ENCODE measurements around the gene OGFOD3.
A peak's percentile ranks its signal among the peaks of the same experiment; 100 is the strongest.

Gene OGFOD3, protein sequence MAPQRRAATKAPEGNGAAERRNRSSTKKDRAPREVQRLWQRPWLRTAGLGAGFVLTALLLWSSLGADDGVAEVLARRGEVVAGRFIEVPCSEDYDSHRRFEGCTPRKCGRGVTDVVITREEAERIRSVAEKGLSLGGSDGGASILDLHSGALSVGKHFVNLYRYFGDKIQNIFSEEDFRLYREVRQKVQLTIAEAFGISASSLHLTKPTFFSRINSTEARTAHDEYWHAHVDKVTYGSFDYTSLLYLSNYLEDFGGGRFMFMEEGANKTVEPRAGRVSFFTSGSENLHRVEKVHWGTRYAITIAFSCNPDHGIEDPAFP

DNA sequence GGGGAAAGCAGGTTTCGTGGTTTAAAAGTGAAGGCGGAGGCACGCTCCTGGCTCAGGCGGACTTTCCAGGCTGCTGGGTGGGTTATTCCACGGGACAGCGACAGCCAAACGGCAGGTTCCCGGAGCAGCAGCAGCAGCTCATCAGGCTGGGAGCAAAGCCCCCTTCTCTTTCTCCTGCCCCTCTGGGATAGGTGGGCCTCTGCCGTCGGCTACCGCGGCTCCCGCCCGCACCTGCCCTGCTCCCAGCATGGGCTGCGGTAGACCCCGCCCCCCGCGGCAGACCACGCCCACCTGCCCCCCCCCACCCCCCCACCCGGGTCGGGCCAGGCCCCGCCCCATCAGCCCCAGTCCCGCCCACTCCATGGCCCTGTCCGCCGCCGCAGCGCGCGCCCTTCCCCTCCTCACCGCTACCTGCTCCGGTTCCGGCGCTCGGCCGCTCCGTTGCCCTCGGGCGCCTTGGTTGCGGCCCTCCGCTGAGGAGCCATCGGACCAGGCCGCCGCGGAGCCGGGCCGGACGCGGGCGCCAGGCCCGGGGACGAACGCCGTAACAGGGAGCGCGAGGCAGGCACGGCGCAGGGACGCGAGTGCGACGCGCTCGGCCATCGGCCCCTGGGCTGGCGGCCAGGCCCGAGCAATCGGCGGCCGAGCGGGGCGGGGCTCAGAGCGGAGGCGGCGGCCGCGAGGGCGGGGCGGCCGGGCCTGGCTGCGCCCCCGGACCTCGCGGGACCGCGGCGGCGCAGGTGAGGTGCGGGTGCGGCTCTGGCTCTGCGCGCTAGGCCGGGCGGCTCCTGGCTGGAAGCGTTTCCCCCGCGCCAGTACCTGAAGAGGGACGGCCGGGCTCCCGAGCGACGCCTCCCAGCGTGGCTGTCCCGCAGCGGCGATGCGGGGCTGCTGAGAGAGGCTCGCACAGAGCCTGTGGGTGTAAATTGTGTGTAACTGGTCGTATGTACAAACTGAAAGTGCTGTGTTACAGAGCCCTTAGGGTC lies at the start of gene OGFOD3, which contains the start of gene HEXD:
OGFOD3 (minus strand) TSS at position 586 of the 986 bp plus-strand sequence; CDS start at position 485, 101 bp downstream.
HEXD (plus strand) TSS at position 347 of the 986 bp plus-strand sequence. CDS start 1,453 bp downstream, outside the sequence.
- DNase-seq, result peak; percentile 86
- Histone ChIP-seq H3K9me3 (ENCODE audit: severe bottlenecking) (no peaks in the 10 kb centered on the region), H3K36me3 (peaks cover 52% of the 10 kb centered on the region), H3K27me3 (ENCODE audit: insufficient read depth, low read depth, severe bottlenecking) (no peaks in the 10 kb centered on the region), H3K27ac (peak within 1 kb of the TSS; percentile 99), H3K4me3 (ENCODE audit: low read depth, low read length) (peak within 1 kb of the TSS; percentile 90)
- TF ChIP-seq, protein P1, sequence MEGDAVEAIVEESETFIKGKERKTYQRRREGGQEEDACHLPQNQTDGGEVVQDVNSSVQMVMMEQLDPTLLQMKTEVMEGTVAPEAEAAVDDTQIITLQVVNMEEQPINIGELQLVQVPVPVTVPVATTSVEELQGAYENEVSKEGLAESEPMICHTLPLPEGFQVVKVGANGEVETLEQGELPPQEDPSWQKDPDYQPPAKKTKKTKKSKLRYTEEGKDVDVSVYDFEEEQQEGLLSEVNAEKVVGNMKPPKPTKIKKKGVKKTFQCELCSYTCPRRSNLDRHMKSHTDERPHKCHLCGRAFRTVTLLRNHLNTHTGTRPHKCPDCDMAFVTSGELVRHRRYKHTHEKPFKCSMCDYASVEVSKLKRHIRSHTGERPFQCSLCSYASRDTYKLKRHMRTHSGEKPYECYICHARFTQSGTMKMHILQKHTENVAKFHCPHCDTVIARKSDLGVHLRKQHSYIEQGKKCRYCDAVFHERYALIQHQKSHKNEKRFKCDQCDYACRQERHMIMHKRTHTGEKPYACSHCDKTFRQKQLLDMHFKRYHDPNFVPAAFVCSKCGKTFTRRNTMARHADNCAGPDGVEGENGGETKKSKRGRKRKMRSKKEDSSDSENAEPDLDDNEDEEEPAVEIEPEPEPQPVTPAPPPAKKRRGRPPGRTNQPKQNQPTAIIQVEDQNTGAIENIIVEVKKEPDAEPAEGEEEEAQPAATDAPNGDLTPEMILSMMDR (IDR thresholded peaks at IDR 0.05; ENCODE audit: low read depth, low read length), result no peak

DNA sequence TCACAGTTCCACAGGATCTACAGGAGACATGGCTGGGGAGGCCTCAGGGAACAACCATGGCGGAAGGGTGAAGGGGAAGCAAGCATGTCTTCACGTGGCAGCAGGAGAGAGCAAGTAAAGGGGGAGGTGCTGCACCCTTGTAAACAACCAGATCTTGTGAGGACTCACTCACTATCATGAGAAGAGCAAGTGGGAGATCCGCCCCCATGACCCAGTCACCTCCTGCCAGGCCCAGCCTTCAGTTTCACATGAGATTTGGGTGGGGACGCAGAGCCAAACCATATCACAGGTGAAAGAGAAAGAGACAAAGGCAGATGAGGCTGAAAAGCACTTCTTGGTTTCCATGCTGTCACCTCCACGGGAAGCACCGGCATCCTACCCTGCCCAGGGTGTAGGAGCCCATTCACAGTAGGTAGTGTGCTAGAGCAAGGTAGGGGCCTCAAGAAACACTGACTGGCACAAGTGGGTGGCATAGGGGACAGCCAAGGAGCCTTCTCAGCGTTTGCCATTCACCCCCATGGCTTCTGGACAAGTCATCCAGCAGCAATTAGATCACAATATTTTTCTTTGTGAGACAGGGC lies 46.7 kb upstream of the OGFOD3 start:
- no peak for DNase-seq
- Histone ChIP-seq H3K27ac (no peak overlapping the region), H3K4me3 (ENCODE audit: low read depth, low read length) (no peak overlapping the region), H3K9me3 (ENCODE audit: severe bottlenecking) (no peaks in the 10 kb centered on the region), H3K27me3 (ENCODE audit: insufficient read depth, low read depth, severe bottlenecking) (no peaks in the 10 kb centered on the region), H3K36me3 (peaks cover 100% of the 10 kb centered on the region)
- TF ChIP-seq, protein P1 (IDR thresholded peaks at IDR 0.05; ENCODE audit: low read depth, low read length), result no peak

DNA sequence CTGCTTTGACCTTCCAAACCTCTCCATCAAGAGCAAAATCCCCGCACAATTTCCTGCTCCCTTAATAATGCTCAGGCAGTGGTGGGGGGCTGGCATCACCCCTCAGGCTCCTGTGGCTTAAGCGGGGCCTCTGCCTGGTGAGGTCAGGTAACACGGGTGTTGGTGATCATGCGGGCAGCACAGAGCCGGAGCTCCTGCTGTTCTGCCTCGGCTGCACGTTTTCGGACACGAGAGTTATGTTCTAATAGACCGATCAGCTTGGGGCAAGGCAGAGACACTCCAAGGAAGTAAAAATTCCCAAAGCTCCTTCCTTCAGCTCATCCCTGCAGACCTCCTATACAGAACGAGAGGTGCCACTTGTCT lies 46.2 kb upstream of the OGFOD3 start:
- Histone ChIP-seq H3K36me3 (peaks cover 100% of the 10 kb centered on the region), H3K4me3 (ENCODE audit: low read depth, low read length) (no peak overlapping the region), H3K27me3 (ENCODE audit: insufficient read depth, low read depth, severe bottlenecking) (no peaks in the 10 kb centered on the region), H3K9me3 (ENCODE audit: severe bottlenecking) (no peaks in the 10 kb centered on the region), H3K27ac (no peak overlapping the region)
- TF ChIP-seq, protein P1 (IDR thresholded peaks at IDR 0.05; ENCODE audit: low read depth, low read length), result no peak
- DNase-seq, result no peak

DNA sequence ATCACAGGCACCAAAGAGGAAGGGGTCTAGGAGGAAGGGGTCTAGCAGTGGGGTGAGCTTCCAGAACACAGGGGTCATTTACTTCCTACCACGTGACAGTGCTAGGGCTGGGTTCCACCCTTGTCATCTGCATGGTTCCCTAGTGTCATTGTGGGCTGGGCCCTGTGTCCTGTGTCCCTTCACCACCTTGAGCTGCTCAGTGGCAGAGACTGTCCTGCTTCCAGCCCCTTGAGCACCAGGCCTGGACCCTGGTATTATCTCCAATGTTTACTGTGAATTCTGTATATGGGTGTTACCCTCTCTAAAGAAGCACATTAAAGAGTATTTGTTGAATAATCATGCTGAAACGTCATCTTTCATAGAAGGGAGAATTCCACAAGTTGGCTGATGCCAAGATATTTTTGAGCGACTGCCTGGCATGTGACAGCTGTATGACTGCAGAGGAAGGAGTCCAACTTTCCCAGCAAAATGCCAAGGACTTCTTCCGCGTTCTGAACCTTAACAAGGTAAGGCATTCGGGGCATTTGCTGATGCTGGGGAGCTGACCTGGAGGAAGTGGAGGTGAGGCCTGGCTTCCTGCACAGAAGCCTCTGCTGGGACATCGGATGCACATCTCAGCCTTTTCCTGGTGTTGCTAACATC lies 45.7 kb upstream of the OGFOD3 start:
- Histone ChIP-seq H3K27me3 (ENCODE audit: insufficient read depth, low read depth, severe bottlenecking) (no peaks in the 10 kb centered on the region), H3K27ac (no peak overlapping the region), H3K9me3 (ENCODE audit: severe bottlenecking) (no peaks in the 10 kb centered on the region), H3K36me3 (peaks cover 95% of the 10 kb centered on the region), H3K4me3 (ENCODE audit: low read depth, low read length) (no peak overlapping the region)
- TF ChIP-seq, protein P1 (IDR thresholded peaks at IDR 0.05; ENCODE audit: low read depth, low read length), result no peak
- no peak for DNase-seq

DNA sequence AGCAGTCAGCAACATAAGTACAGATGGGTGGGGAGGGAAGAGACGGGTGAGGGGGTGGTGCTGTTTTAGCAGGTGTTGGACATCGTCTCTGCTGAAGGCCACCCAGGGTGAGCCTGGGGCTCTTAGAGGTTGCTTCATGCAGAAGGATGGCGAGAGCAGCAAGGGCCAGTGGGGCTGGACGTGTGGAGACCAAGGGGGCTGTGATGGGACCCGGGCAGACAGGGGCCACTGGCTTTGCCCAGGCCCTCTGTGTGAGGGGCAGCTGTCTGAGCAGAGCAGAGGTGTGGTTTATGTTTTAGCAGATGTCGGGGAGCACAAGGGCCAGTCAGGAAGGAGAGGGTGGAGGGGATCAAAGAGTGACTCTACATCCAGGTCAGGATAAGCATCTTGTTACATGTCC lies 45.0 kb upstream of the OGFOD3 start:
- Histone ChIP-seq H3K27ac (no peak overlapping the region), H3K36me3 (peaks cover 89% of the 10 kb centered on the region), H3K27me3 (ENCODE audit: insufficient read depth, low read depth, severe bottlenecking) (no peaks in the 10 kb centered on the region), H3K4me3 (ENCODE audit: low read depth, low read length) (no peak overlapping the region), H3K9me3 (ENCODE audit: severe bottlenecking) (no peaks in the 10 kb centered on the region)
- DNase-seq, result no peak
- TF ChIP-seq, protein P1 (IDR thresholded peaks at IDR 0.05; ENCODE audit: low read depth, low read length), result no peak

Measured in WERI-Rb-1 (cell line).